Left cardiac atrium (tissue), 4 donors: ENCODE data around the gene RPS23. TPM values are rescaled to one million over a fixed set of nuclear protein-coding genes. Genes with fewer than 3 reads are reported as not detected.

Source experiments
- ATAC-seq, 2 donors: fragments of 200-7000 bp; cut with Tn5 transposase; one replicate each; pipeline ENCODE4 v1.9.1; 2020; ENCODE audit warnings: mild to moderate bottlenecking in 2 of 2, moderate library complexity in 2 of 2
- DNase-seq: peaks from one replicate; pipeline ENCODE4 v3.0.0-alpha.2; 2020
- intact Hi-C, 2 donors: fragments of 100-400 bp; cut with DNase I; formaldehyde crosslinking; loops; one replicate each; pipeline versions ENCODE4 v1.14.1 to v1.15.1; 2022 to 2023
- long read RNA-seq: library from polyadenylated mRNA; unstranded; transcript quantifications from one replicate; pipeline ENCODE4 v2.0.0, GENCODE V29; 2021
- total RNA-seq, 2 donors: library from RNA; stranded (reverse); fragmentation: NEBNext Ultra II Directional; extraction: Animal tissue kit (Norgen Biotek cat#: 25700); gene quantifications; one replicate each; pipeline ENCODE4 v1.2.1, GENCODE V29; 2021
- donor health status: DM: no; HTN: yes; CAD: no.
- donor health status: DM: no; HTN: yes; CAD: no; lungs with severe emphysema.
- donor health status: DM: yes; HTN: yes; CAD: no.
- donor health status: Dilated cardiomyopathy.

The RPS23 gene
- total RNA-seq = 1,000 to 10,000 TPM; 1,197 to 1,309 TPM
- long read RNA-seq, transcript RPS23-201 (4 exons, 3,437 nt) = major isoform, 27 of 34 reads
- long read RNA-seq, partial matches to known transcripts = 0 of 34 reads
- long read RNA-seq, other reads (novel, unspliced or antisense) = 6 of 34 reads

DNA sequence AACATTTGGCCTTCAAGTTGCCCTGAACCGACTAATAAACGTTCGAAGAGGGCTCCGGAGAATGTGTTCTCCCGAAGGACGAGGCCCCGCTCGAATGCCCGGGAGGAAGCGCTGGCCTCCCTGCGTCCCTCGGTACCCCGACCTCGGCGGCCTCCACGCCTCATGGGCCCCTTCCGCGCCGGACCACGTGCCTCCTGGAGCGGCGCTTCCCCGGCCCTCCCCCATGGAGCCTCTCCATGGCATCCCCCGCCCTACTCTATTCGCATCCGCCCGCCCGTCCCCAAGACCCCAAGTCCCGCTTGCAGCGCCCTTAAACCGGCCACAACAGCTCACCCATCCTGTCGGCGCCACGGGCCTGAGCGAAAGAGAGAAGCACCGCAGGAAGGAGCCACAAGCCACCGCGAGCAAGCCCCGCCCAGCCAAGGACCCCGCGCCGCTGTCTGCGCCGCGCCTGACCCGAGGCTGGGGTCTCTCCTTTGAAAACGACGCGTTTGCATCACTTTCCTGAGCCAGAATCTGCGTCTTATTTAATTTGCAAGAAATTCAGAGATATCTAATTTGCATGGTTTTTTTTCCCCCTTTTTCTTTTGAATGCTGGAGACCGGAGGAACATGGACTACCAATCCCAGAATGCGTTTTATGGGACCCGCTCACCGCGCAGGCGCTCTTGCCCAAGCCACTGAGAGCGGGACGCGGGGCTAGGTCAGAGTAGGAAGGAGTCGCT, at the start of gene RPS23:
Gene RPS23 (minus strand): TSS at position 368 of the 724 bp plus-strand sequence. CDS start 31 bp downstream, at position 337.
- ATAC-seq (peak; percentile 95 to 98), DNase-seq (peak; percentile 94)
- intact Hi-C loops = no loop called here

DNA sequence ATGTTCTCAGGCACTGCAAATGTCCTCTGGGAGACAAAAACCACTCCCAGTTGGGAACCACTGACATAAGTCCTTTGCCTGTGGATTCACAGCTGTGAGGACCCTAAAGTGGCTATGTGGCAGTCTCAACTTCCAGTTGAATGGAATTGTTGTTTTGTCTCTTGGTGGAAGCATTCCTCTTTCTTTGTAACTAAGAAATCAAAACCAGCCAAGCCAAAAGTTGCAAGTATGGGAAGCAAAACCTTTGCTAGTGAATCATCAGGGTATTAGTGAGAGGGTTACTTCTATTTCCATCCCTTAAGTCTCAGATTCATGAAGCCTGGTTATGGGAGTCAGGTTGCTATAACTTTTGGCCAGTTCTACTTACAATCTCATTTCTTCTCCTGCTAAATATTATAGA, 49.8 kb upstream of the RPS23 start:
- intact Hi-C loops = no loop called here
- no peak for ATAC-seq
- no peak for DNase-seq

DNA sequence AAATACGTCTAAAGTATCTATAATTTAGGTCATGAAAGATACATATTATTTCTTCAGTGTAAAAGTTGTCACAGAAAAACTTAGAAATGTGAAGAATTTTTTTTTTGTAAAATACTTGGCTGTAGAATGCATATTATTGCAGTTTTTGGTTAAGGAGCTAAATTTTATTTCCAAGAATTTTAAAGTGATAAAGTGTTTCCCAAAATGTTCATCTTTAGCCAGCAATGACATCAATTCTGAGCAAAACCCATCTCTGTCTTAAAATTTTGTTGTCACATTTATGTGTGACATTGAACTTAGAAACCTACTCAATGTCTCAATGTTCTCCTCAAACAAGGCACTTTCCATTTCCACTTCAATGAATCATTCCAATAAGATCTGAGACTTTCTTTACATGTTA, 47.8 kb upstream of the RPS23 start:
- DNase-seq = no peak
- ATAC-seq = no peak
- intact Hi-C loops = no loop called here

DNA sequence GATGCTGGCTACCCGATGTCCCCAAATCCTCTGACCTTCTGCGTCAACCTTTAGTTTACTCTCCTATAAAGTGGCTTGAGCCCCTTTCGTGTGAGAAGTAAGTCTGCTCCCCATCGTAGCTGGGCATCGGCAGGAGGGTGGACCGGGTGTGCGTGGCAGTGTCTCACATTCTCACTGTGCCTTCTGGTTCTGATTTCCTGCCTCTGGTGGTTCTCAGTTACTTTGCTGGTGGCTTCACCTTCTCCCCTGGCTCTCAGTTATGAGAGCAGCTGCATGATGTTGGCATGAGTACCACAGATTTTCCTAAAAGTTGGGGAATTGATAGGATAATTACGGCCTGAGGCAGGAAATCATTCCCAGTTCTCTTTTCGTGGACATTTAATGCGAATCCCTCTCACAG, 47.0 kb upstream of the RPS23 start:
- intact Hi-C loops = no loop called here
- DNase-seq = no peak
- ATAC-seq = no peak

DNA sequence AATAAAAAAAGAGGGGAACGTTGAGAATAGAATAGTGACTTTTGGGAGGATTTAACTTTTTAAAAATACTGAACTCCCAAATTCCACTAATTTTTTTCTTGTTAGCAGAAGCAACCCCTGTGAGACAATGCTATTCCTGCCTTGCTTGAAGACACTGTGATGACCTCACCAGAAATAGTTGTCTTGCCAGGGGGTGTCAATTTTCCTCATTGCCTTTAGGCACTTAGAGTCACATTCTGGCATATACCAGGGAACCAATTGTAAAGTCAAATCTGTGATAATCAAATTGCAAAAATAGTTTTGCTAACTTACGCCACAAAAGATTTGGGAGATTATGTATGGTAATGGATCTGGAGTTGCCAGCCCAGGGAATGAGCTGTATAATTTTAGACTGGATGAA, 42.8 kb upstream of the RPS23 start:
- intact Hi-C loops = no loop called here
- no peak for DNase-seq

GRCh38 chr5:82319651-82320376, 41.7 kb upstream of the RPS23 start:
- no peak for ATAC-seq
- DNase-seq = no peak
- intact Hi-C loops = no loop called here

More for the DNA sequence above, 42.8 kb upstream of the RPS23 start:
- ATAC-seq = no peak

- DNase-seq (no peak), ATAC-seq (no peak)
- intact Hi-C loops = no loop called here
Observed at GRCh38 chr5:82319192-82319591, 41.0 kb upstream of the RPS23 start.

GRCh38 chr5:82314964-82315758, 37.0 kb upstream of the RPS23 start:
- intact Hi-C loops = no loop called here
- no peak for ATAC-seq

DNA sequence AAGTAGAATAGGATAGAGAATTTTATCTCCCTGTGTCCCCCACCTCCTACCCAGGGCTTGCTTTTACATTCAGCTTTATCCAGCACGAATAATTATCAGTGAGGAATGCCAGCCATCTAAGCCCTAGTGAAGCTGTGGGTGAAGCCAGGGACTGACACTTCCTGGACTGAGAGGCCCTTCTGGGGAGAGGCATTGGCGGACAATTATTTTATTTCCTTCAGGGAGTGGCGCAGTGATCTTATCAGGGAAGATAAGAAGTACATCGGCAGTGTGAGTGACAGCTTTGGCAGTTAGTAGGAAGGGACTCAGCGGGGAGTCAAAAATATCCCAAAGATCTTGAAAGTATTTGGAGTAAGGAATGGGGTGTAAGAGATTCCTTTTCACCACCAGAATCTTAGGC, 34.9 kb upstream of the RPS23 start:
- ATAC-seq (peak; percentile 82 to 86), DNase-seq (no peak)
- intact Hi-C loops = loop anchor here in 1 of 2 donors (2.0 kb wide), 1 partner anchor 1250 kb away; no protein-coding TSS in a partner anchor

More at GRCh38 chr5:82314964-82315758, 37.0 kb upstream of the RPS23 start:
- DNase-seq = no peak

DNA sequence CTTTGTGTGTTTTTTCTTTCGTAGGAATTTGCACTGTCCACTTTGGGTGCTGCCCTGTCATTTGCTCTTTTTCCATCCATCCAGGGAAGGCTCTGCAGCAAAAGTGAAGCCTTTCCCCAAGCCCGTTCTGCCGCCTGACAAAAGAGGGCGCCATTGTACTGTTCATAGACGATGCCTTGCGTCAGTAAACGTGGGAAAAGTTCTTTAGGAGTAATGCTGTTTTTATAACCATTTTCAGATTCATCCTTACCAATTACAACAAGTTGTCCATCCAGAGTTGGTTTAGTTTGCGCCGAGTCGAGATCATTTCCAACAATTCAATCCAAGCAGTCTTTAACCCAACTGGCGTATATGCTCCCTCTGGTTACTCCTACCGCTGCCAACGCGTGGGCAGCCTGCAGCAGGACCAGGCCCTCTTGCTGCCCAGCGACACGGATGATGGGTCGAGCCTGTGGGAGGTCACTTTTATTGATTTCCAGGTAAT, 34.3 kb upstream of the RPS23 start:
- ATAC-seq (peak; percentile 85 to 86), DNase-seq (peak; percentile 69)
- intact Hi-C loops = loop anchor here in 1 of 2 donors (2.0 kb wide), 1 partner anchor 1250 kb away; no protein-coding TSS in a partner anchor

GRCh38 chr5:82309091-82309531, 31.0 kb upstream of the RPS23 start:
- ATAC-seq = no peak
- intact Hi-C loops = no loop called here
- DNase-seq = no peak

DNA sequence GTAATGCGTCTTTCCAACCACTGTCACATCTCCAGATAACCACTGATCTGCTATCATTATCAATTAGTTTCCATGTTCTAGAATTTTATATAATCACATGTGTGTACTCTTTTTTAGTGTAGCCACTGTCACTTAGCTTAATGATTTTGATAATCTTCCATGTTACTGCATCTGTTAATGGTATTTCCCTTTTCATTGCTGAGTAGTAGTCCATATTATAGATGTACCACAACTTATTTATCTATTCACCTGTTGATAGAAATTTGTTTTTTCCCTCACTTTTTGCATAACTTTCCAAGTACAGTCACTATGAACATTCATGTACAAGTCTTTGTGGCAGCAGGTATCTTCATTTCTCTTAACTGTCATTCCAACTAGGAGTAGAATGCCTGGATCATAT, 30.3 kb upstream of the RPS23 start:
- DNase-seq (no peak), ATAC-seq (no peak)
- intact Hi-C loops = no loop called here

- ATAC-seq = no peak
- intact Hi-C loops = no loop called here
- DNase-seq = no peak
Observed at GRCh38 chr5:82307451-82307850, 29.3 kb upstream of the RPS23 start.

- DNase-seq (no peak), ATAC-seq (no peak)
- intact Hi-C loops = no loop called here
Observed at GRCh38 chr5:82306151-82306550, 28.0 kb upstream of the RPS23 start.

DNA sequence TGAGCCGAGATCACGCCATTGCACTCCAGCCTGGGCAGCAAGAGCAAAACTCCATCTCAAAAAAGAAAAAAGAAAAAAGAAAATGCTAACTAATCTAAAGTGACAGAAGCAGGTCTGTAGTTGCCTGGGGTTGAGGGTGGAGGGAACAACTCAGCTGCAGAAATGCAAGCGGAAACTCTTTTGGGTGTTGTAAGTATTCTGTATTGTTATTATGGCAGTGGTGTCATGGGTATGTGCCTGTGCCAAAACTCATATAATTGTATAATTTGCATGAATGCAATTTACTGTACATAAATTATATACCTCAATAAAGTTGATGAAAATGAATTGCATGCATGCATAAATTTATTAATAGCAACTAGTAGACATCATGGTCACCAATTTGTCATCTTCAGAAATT, 23.0 kb upstream of the RPS23 start:
- DNase-seq = no peak
- no peak for ATAC-seq
- intact Hi-C loops = no loop called here

- ATAC-seq = no peak
- no peak for DNase-seq
- intact Hi-C loops = no loop called here
Observed at GRCh38 chr5:82298668-82299067, 20.5 kb upstream of the RPS23 start.

GRCh38 chr5:82297711-82298110, 19.6 kb upstream of the RPS23 start:
- intact Hi-C loops = no loop called here
- peak in 1 of 2 donors; percentile 94 for ATAC-seq

GRCh38 chr5:82296929-82297328, 18.8 kb upstream of the RPS23 start:
- DNase-seq (no peak), ATAC-seq (no peak)
- intact Hi-C loops = no loop called here

More at GRCh38 chr5:82297711-82298110, 19.6 kb upstream of the RPS23 start:
- no peak for DNase-seq

GRCh38 chr5:82295959-82296531, 17.9 kb upstream of the RPS23 start:
- DNase-seq (no peak), ATAC-seq (no peak)
- intact Hi-C loops = no loop called here
